B cell (primary cell): ENCODE results near the gene PSTK. TPM values are rescaled to one million over a fixed set of nuclear protein-coding genes. Genes with fewer than 3 reads are reported as not detected.

Experiments used
- ATAC-seq: fragments of 200-7000 bp; cut with Tn5 transposase; one replicate; pipeline ENCODE4 v1.10.0; 2021; ENCODE audit warnings: low read depth, mild to moderate bottlenecking, moderate number of reproducible peaks, moderate library complexity
- CTCF ChIA-PET: fragments of 350-600 bp; sonication (Branson Sonifier 250); formaldehyde crosslinking; loops from one replicate; lab custom pipeline; 2021; ENCODE audit warnings: antibody characterized with exemption, inconsistent platforms; lab: Charles Lee
- POLR2A ChIA-PET: fragments of 350-600 bp; sonication (Branson Sonifier 250); formaldehyde crosslinking; loops from one replicate; lab custom pipeline; 2021; ENCODE audit warnings: antibody characterized with exemption; lab: Charles Lee
- DNase-seq: peaks from one replicate; pipeline ENCODE4 v3.0.0; 2013
- H2AFZ ChIP-seq: 2 replicates; pipeline ENCODE4 v1.6.1; 2012; ENCODE audit warnings: mild to moderate bottlenecking, low read depth, low read length; ENCODE audit not compliant: insufficient read depth, poor library complexity, severe bottlenecking
- H3K27ac ChIP-seq, 2 donors: 1 replicate in 1 of 2; 2 replicates in 1 of 2; pipeline ENCODE4 v1.5.1; 2012 to 2013; ENCODE audit warnings: low read length in 2 of 2, mild to moderate bottlenecking in 2 of 2, moderate library complexity in 1 of 2
- H3K27me3 ChIP-seq, 4 experiments: fragments of 200-600 bp in 1 of 4; sonication (generic) in 1 of 4; replicated peaks in 1 of 4; 1 replicate in 2 of 4; 2 replicates in 2 of 4; pipeline versions ENCODE4 v1.6.1 to v1.7.0; 2013 to 2016; ENCODE audit warnings: low read length in 3 of 4, mild to moderate bottlenecking in 2 of 4, mixed read lengths in 1 of 4, moderate library complexity in 1 of 4; ENCODE audit not compliant: insufficient read depth in 4 of 4, control insufficient read depth in 3 of 4; ENCODE audit errors: control extremely low read depth in 1 of 4
- H3K36me3 ChIP-seq, 2 experiments: replicated peaks in 1 of 2; 1 replicate in 1 of 2; 2 replicates in 1 of 2; pipeline versions ENCODE4 v1.6.1 to v1.7.1; 2013; ENCODE audit warnings: low read length in 1 of 2; ENCODE audit not compliant: insufficient read depth in 2 of 2, control insufficient read depth in 1 of 2; ENCODE audit errors: control extremely low read depth in 1 of 2, extremely low read depth in 1 of 2
- H3K4me1 ChIP-seq, 2 donors: fragments of 200-600 bp in 1 of 2; sonication (generic) in 1 of 2; 1 replicate in 1 of 2; 2 replicates in 1 of 2; pipeline versions ENCODE4 v1.5.1 to v1.6.1; 2013 to 2017; ENCODE audit warnings: low read length in 2 of 2; ENCODE audit not compliant: control insufficient read depth in 2 of 2, insufficient read depth in 2 of 2
- H3K4me2 ChIP-seq: replicated peaks from 2 replicates; pipeline ENCODE3; 2012; ENCODE audit warnings: mild to moderate bottlenecking, low read depth, low read length; ENCODE audit not compliant: poor library complexity, severe bottlenecking
- H3K4me3 ChIP-seq, 5 experiments: fragments of 200-600 bp in 1 of 5; sonication (generic) in 1 of 5; 1 replicate in 3 of 5; 2 replicates in 2 of 5; pipeline versions ENCODE4 v1.5.1 to v1.7.0; 2011 to 2016; ENCODE audit warnings: low read length in 4 of 5, mild to moderate bottlenecking in 4 of 5, low read depth in 2 of 5, control low read depth in 1 of 5, moderate library complexity in 1 of 5; ENCODE audit not compliant: insufficient read depth in 1 of 5; ENCODE audit errors: control extremely low read depth in 1 of 5, extremely low read depth in 1 of 5
- H3K79me2 ChIP-seq: fragments of 200-600 bp; sonication (generic); one replicate; pipeline ENCODE4 v1.6.0; 2016; ENCODE audit warnings: low read length; ENCODE audit not compliant: control insufficient read depth, insufficient read depth
- H3K9ac ChIP-seq: fragments of 200-600 bp; sonication (generic); 2 replicates; pipeline ENCODE4 v1.6.1; 2017; ENCODE audit warnings: mild to moderate bottlenecking, low read length, moderate library complexity
- H3K9me3 ChIP-seq, 3 donors: one replicate each; pipeline versions ENCODE4 v1.6.1 to v1.7.1; 2013; ENCODE audit warnings: low read length in 2 of 3; ENCODE audit not compliant: control insufficient read depth in 2 of 3, insufficient read depth in 1 of 3; ENCODE audit errors: control extremely low read depth in 1 of 3
- H4K20me1 ChIP-seq: 2 replicates; pipeline ENCODE4 v1.6.0; 2012; ENCODE audit warnings: mild to moderate bottlenecking, low read length; ENCODE audit not compliant: insufficient read depth, control insufficient read depth, poor library complexity, severe bottlenecking
- H3K27ac Mint-ChIP-seq: one replicate; pipeline ENCODE4 v1.8.0; 2021; ENCODE audit warnings: mixed read lengths
- H3K27me3 Mint-ChIP-seq: one replicate; pipeline ENCODE4 v1.8.0; 2021; ENCODE audit warnings: mixed read lengths
- H3K4me1 Mint-ChIP-seq: one replicate; pipeline ENCODE4 v1.8.0; 2021; ENCODE audit warnings: mixed read lengths
- H3K4me3 Mint-ChIP-seq: one replicate; pipeline ENCODE4 v1.8.0; 2021; ENCODE audit warnings: mixed read lengths
- H3K9me3 Mint-ChIP-seq: one replicate; pipeline ENCODE4 v1.8.0; 2022; ENCODE audit warnings: mixed read lengths; ENCODE audit not compliant: insufficient read depth
- CTCF ChIP-seq: fragments of 200-600 bp; IDR thresholded peaks from one replicate; pipeline ENCODE4 v1.8.0; 2022; ENCODE audit warnings: antibody characterized with exemption, mild to moderate bottlenecking
- EZH2 ChIP-seq: IDR thresholded peaks from 2 replicates; pipeline ENCODE4 v1.6.1; 2012; ENCODE audit warnings: borderline replicate concordance, low read depth, mild to moderate bottlenecking, moderate library complexity, low read length; ENCODE audit not compliant: insufficient read depth, poor library complexity, severe bottlenecking
- WGBS: methylation state at CpG from one replicate; pipeline ENCODE4 v1.1.5; 2013; ENCODE audit warnings: missing lambda C conversion rate; ENCODE audit not compliant: insufficient coverage; 5-methylcytosine and 5-hydroxymethylcytosine counted together
- intact Hi-C: fragments of 100-400 bp; cut with micrococcal nuclease; formaldehyde crosslinking; loops from one replicate; pipeline ENCODE4 v1.10.0; 2022
- polyA plus RNA-seq: library from polyadenylated mRNA; depleted of rRNA; stranded (reverse); fragments of >200 nt; gene quantifications from 2 replicates; pipeline ENCODE4 v1.2.3, GENCODE V29; 2012
- total RNA-seq, 2 donors: library from RNA; stranded (reverse); fragments of 120-200 nt in 1 of 2; gene quantifications; 1 replicate in 1 of 2; 2 replicates in 1 of 2; pipeline versions ENCODE4 v1.2.3 to v1.2.4, GENCODE V29; 2013 to 2022

The PSTK gene
- total and polyA plus RNA-seq, 2 donors (not counting 1 experiment from before 2014, with no cell fraction given): 4.2 to 8.5 TPM

GRCh38 chr10:122998360-122998917, 18.2 kb downstream of the PSTK start:
- Histone ChIP-seq H3K27me3 (no peaks in the 10 kb centered on the region), H3K4me1 (peaks cover 0 to 9% of the 10 kb centered on the region in 2 donors), H3K79me2 (peaks cover 61% of the 10 kb centered on the region), H3K9me3 (no peaks in the 10 kb centered on the region), H2AFZ (no peak overlapping the region), H3K27ac (no peak overlapping the region), H3K4me2 (no peak overlapping the region), H3K36me3 (peaks cover 0 to 41% of the 10 kb centered on the region in 2 experiments), H3K9ac (no peak overlapping the region), H4K20me1 (peaks cover 65% of the 10 kb centered on the region), H3K4me3 (no peak overlapping the region)
- no peak for DNase-seq
- POLR2A ChIA-PET: no interaction called here
- Mint-ChIP-seq H3K27me3 (no peaks in the 10 kb centered on the region), H3K4me3 (no peak overlapping the region), H3K4me1 (peaks cover 18% of the 10 kb centered on the region), H3K27ac (no peak overlapping the region), H3K9me3 (no peaks in the 10 kb centered on the region)
- TF ChIP-seq CTCF: no peak
- TF ChIP-seq EZH2: no peak
- intact Hi-C loops: no loop called here
- ATAC-seq: no peak
- no CpG with 5 or more reads among the region's 6 CpGs for whole genome bisulfite sequencing
- CTCF ChIA-PET: interaction anchor here (0.7 to 0.9 kb wide), 2 partner anchors 15 to 22 kb away, joined by 3 to 4 read pairs; no protein-coding TSS in a partner anchor

DNA sequence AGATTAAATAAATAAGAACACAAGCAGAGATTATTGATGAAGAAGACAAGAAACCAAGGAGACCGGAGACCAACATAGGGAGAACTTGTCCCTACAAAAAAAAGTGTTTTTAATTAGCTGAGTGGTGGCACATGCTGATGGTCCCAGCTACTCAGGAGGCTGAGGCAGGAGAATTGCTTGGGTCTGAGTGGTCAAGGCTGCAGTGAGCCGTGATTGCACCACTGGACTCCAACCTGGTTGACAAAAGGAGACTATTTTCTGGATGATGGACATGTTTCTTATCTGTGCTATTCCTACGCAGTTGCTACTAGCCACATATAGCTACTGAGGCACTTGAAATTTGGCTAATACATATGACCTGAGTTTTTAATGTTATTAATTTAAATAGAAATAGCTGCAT, 18.7 kb downstream of the PSTK start:
- intact Hi-C loops: no loop called here
- Mint-ChIP-seq H3K4me3 (no peak overlapping the region), H3K27ac (no peak overlapping the region), H3K9me3 (no peaks in the 10 kb centered on the region), H3K27me3 (no peaks in the 10 kb centered on the region), H3K4me1 (peaks cover 22% of the 10 kb centered on the region)
- H3K9me3 ChIP-seq: no peaks in the 10 kb centered on the region
- ATAC-seq: no peak
- DNase-seq: no peak
- TF ChIP-seq EZH2: no peak
- TF ChIP-seq CTCF: no peak
- peaks cover 66% of the 10 kb centered on the region for H3K79me2 ChIP-seq
- no peak overlapping the region for H3K4me3 ChIP-seq
- no peaks in the 10 kb centered on the region for H3K27me3 ChIP-seq
- WGBS: no CpG with 5 or more reads among the region's 3 CpGs
- no peak overlapping the region for H2AFZ ChIP-seq
- no peak overlapping the region for H3K4me2 ChIP-seq
- peaks cover 0 to 40% of the 10 kb centered on the region in 2 experiments for H3K36me3 ChIP-seq
- CTCF ChIA-PET: interaction anchor here (0.7 to 0.9 kb wide), 2 partner anchors 15 to 22 kb away, joined by 3 to 4 read pairs; no protein-coding TSS in a partner anchor
- no peak overlapping the region for H3K9ac ChIP-seq
- H3K4me1 ChIP-seq: peaks cover 0 to 9% of the 10 kb centered on the region in 2 donors
- no peak overlapping the region for H3K27ac ChIP-seq
- peaks cover 70% of the 10 kb centered on the region for H4K20me1 ChIP-seq
- POLR2A ChIA-PET: no interaction called here
